GM23248 (cell line): Measurements from ENCODE around the gene ATP8A2.

Experiments used
- EZH2 ChIP-seq: fragments of 200-600 bp; sonication (generic); IDR thresholded peaks from 2 replicates; pipeline ENCODE4 v1.6.1; 2018; ENCODE audit warnings: antibody characterized with exemption, mild to moderate bottlenecking; ENCODE audit not compliant: insufficient read depth, poor library complexity, severe bottlenecking
- EZH2phosphoT487 ChIP-seq: fragments of 200-600 bp; sonication (generic); IDR thresholded peaks from 2 replicates; pipeline ENCODE4 v1.6.1; 2018; ENCODE audit warnings: antibody characterized with exemption, moderate library complexity, mild to moderate bottlenecking, low read depth; ENCODE audit not compliant: insufficient read depth

DNA sequence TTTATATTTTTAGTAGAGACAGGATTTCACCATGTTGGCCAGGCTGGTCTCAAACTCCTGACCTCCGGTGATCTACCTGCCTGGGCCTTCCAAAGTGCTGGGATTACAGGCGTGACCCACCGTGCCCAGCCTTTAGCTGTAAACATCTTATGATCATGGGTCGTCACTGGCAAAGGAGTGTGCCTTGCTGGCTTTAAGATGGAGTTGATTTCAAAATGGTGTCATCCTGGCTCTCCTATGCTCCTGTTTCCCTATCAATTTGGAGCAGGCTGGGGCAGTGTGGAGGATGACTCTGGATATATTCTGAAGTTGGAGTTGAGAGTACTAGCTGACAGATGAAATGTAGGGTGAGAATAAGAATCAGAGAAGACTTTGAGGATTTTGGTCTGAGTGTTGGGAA lies 18.4 kb upstream of the ATP8A2 start:
- TF ChIP-seq EZH2 (no peak), EZH2phosphoT487 (no peak)
